T-helper 1 cell treated with Interleukin-12 subunit alpha and Interleukin-12 subunit beta and Interleukin-4 antibody, amounts not matched to agents 30 μg/mL and 1 μg/mL, for 36 hours (primary cell): ENCODE measurements around the gene ZNF700.
"Not testable (repeated sequence)": the region's sequence is repeated elsewhere in the genome, so short reads cannot be mapped to it uniquely, and the experiment has no call there.

Source experiments
- H3K27ac Mint-ChIP-seq: one replicate; pipeline ENCODE4 v1.8.0; 2021; ENCODE audit warnings: mild to moderate bottlenecking, mixed read lengths
- H3K27me3 Mint-ChIP-seq: one replicate; pipeline ENCODE4 v1.8.0; 2021; ENCODE audit warnings: low read depth, mixed read lengths
- H3K36me3 Mint-ChIP-seq: one replicate; pipeline ENCODE4 v1.8.0; 2021; ENCODE audit warnings: low read depth, mixed read lengths
- H3K4me1 Mint-ChIP-seq: one replicate; pipeline ENCODE4 v1.8.0; 2021; ENCODE audit warnings: low read depth, mixed read lengths
- H3K4me3 Mint-ChIP-seq: one replicate; pipeline ENCODE4 v1.8.0; 2021; ENCODE audit warnings: mild to moderate bottlenecking, moderate library complexity, mixed read lengths
- H3K9me3 Mint-ChIP-seq: one replicate; pipeline ENCODE4 v1.8.0; 2021; ENCODE audit warnings: mixed read lengths

ZNF700 gene

GRCh38 chr19:11991921-11992320 is 67.0 kb downstream of the ZNF700 start:
- peaks cover 19% of the 10 kb centered on the region for H3K36me3 Mint-ChIP-seq
- peaks cover 16% of the 10 kb centered on the region for H3K9me3 Mint-ChIP-seq
- H3K4me3 Mint-ChIP-seq, H3K27me3 Mint-ChIP-seq, H3K27ac Mint-ChIP-seq: not testable (repeated sequence)
- H3K4me1 Mint-ChIP-seq: peaks cover 20% of the 10 kb centered on the region

GRCh38 chr19:11995174-11995573 is 70.3 kb downstream of the ZNF700 start:
- peaks cover 23% of the 10 kb centered on the region for H3K9me3 Mint-ChIP-seq
- H3K4me3 Mint-ChIP-seq: no peak overlapping the region
- no peak overlapping the region for H3K27ac Mint-ChIP-seq
- H3K36me3 Mint-ChIP-seq: peaks cover 27% of the 10 kb centered on the region
- H3K4me1 Mint-ChIP-seq: peaks cover 12% of the 10 kb centered on the region
- no peaks in the 10 kb centered on the region for H3K27me3 Mint-ChIP-seq
